SK-N-SH (cell line): ENCODE measurements around the gene ARHGAP31. TPM values are rescaled to one million over a fixed set of nuclear protein-coding genes. Genes with fewer than 3 reads are reported as not detected.

Experiments
- CTCF ChIA-PET: fragments of 300-600, 350-600 bp; formaldehyde crosslinking; extraction: SDS; loops from one replicate; lab custom pipeline; 2021; lab: Yijun Ruan, JAX
- POLR2A ChIA-PET: fragments of 350-600 bp; sonication (Branson Sonifier 250); formaldehyde crosslinking; extraction: SDS; loops from one replicate; lab custom pipeline; 2020; ENCODE audit warnings: antibody characterized with exemption, inconsistent platforms; lab: Yijun Ruan, JAX
- DNase-seq: peaks from one replicate; pipeline ENCODE4 v3.0.0; 2012
- H2AFZ ChIP-seq: fragments of 200-600 bp; sonication (generic); 2 replicates; pipeline ENCODE4 v1.8.1; 2016; ENCODE audit warnings: antibody characterized with exemption, mild to moderate bottlenecking, low read depth
- H3F3A ChIP-seq: fragments of 200-600 bp; sonication (generic); replicated peaks from 2 replicates; pipeline ENCODE3; 2016; ENCODE audit warnings: antibody characterized with exemption, mild to moderate bottlenecking; ENCODE audit not compliant: insufficient read depth
- H3K27ac ChIP-seq, 2 experiments: fragments of 200-500 bp in 1 of 2; fragments of 200-600 bp in 1 of 2; sonication (Bioruptor generic) in 1 of 2; sonication (generic), shearing (Covaris generic) in 1 of 2; 2 replicates each; pipeline versions ENCODE4 v1.5.1 to v1.6.1; 2014 to 2016; ENCODE audit warnings: low read depth in 2 of 2, inconsistent platforms in 1 of 2, low read length in 1 of 2, mild to moderate bottlenecking in 1 of 2, mixed read lengths in 1 of 2
- H3K27me3 ChIP-seq: fragments of 200-600 bp; sonication (generic), shearing (Covaris generic); 2 replicates; pipeline ENCODE4 v1.6.1; 2016; ENCODE audit warnings: mixed run types; ENCODE audit not compliant: insufficient read depth
- H3K36me3 ChIP-seq, 2 experiments: fragments of 200-500 bp in 1 of 2; fragments of 200-600 bp in 1 of 2; sonication (Bioruptor generic) in 1 of 2; sonication (generic) in 1 of 2; replicated peaks in 1 of 2; 2 replicates each; pipeline versions ENCODE3 to v1.5.1; 2014 to 2016; ENCODE audit warnings: low read length in 1 of 2, mild to moderate bottlenecking in 1 of 2; ENCODE audit not compliant: insufficient read depth in 2 of 2, control insufficient read depth in 1 of 2
- H3K4me1 ChIP-seq, 2 experiments: fragments of 200-500 bp in 1 of 2; fragments of 200-600 bp in 1 of 2; sonication (Bioruptor generic) in 1 of 2; sonication (generic), shearing (Covaris generic) in 1 of 2; 2 replicates each; pipeline versions ENCODE4 v1.5.1 to v1.6.1; 2014 to 2016; ENCODE audit warnings: low read depth in 1 of 2, low read length in 1 of 2, mixed run types in 1 of 2; ENCODE audit not compliant: insufficient read depth in 2 of 2, control insufficient read depth in 1 of 2
- H3K4me2 ChIP-seq: fragments of 200-600 bp; sonication (generic), shearing (Covaris generic); 2 replicates; pipeline ENCODE4 v1.6.1; 2017; ENCODE audit warnings: mixed run types
- H3K4me3 ChIP-seq, 2 experiments: fragments of 200-500 bp in 1 of 2; fragments of 200-600 bp in 1 of 2; sonication (Bioruptor generic) in 1 of 2; sonication (generic), shearing (Covaris generic) in 1 of 2; 2 replicates each; pipeline versions ENCODE4 v1.5.1 to v1.8.1; 2014 to 2016; ENCODE audit warnings: low read depth in 2 of 2, inconsistent platforms in 1 of 2, low read length in 1 of 2, mild to moderate bottlenecking in 1 of 2, mixed read lengths in 1 of 2, moderate library complexity in 1 of 2
- H3K79me2 ChIP-seq: fragments of 200-600 bp; sonication (generic); 2 replicates; pipeline ENCODE4 v1.8.1; 2017; ENCODE audit warnings: mild to moderate bottlenecking; ENCODE audit not compliant: insufficient read depth
- H3K9ac ChIP-seq: fragments of 200-600 bp; sonication (generic); 2 replicates; pipeline ENCODE4 v1.6.1; 2017; ENCODE audit warnings: mixed run types
- H3K9me2 ChIP-seq: fragments of 200-600 bp; sonication (generic); 2 replicates; pipeline ENCODE4 v1.6.1; 2017; ENCODE audit warnings: mixed run types
- H3K9me3 ChIP-seq: fragments of 200-600 bp; sonication (generic); 2 replicates; pipeline ENCODE4 v1.6.1; 2017; ENCODE audit warnings: mixed run types, mild to moderate bottlenecking, moderate library complexity
- H4K20me1 ChIP-seq: fragments of 200-600 bp; sonication (generic); 2 replicates; pipeline ENCODE4 v1.6.1; 2017; ENCODE audit warnings: mild to moderate bottlenecking, mixed run types; ENCODE audit not compliant: insufficient read depth
- EP300 ChIP-seq, 2 experiments: IDR thresholded peaks; 2 replicates each; pipeline versions ENCODE4 v1.4.0 to v1.6.1; 2012; ENCODE audit warnings: borderline replicate concordance in 1 of 2, low read depth in 1 of 2, low read length in 1 of 2
- FOSL2 ChIP-seq: IDR thresholded peaks from 2 replicates; pipeline ENCODE4 v1.4.0; 2012; ENCODE audit warnings: low read depth, mild to moderate bottlenecking, moderate library complexity, borderline replicate concordance
- FOXM1 ChIP-seq: IDR thresholded peaks from 2 replicates; pipeline ENCODE4 v1.4.0; 2012; ENCODE audit warnings: low read depth, mild to moderate bottlenecking
- GABPA ChIP-seq: IDR thresholded peaks from 2 replicates; pipeline ENCODE4 v1.4.0; 2012; ENCODE audit warnings: low read depth, mild to moderate bottlenecking
- JUND ChIP-seq: IDR thresholded peaks from 2 replicates; pipeline ENCODE4 v1.4.0; 2012
- MEF2A ChIP-seq: IDR thresholded peaks from 2 replicates; pipeline ENCODE4 v1.4.0; 2012; ENCODE audit warnings: low read depth, borderline replicate concordance
- MXI1 ChIP-seq: IDR thresholded peaks from 2 replicates; pipeline ENCODE4 v1.6.1; 2012; ENCODE audit warnings: mild to moderate bottlenecking, low read depth, low read length, improper control_type of control experiment
- NFIC ChIP-seq: IDR thresholded peaks from 2 replicates; pipeline ENCODE4 v1.4.0; 2012; ENCODE audit warnings: borderline replicate concordance
- NRF1 ChIP-seq: IDR thresholded peaks from 2 replicates; pipeline ENCODE4 v1.6.1; 2012; ENCODE audit warnings: low read depth, mild to moderate bottlenecking, low read length
- POLR2AphosphoS5 ChIP-seq: IDR thresholded peaks from 2 replicates; pipeline ENCODE4 v1.6.1; 2012; ENCODE audit warnings: low read depth, low read length
- RAD21 ChIP-seq: IDR thresholded peaks from 2 replicates; pipeline ENCODE4 v1.6.1; 2012; ENCODE audit warnings: mild to moderate bottlenecking, low read length
- RXRA ChIP-seq: IDR thresholded peaks from 2 replicates; pipeline ENCODE4 v1.4.0; 2012; ENCODE audit warnings: low read depth, mild to moderate bottlenecking, borderline replicate concordance
- TCF12 ChIP-seq: IDR thresholded peaks from 2 replicates; pipeline ENCODE4 v1.4.0; 2012
- TEAD4 ChIP-seq: IDR thresholded peaks from 2 replicates; pipeline ENCODE4 v1.4.0; 2012; ENCODE audit warnings: mild to moderate bottlenecking, borderline replicate concordance; ENCODE audit not compliant: insufficient read depth
- WGBS: methylation state at CpG from one replicate; pipeline ENCODE4 v1.1.6; 2017; ENCODE audit warnings: low lambda C conversion rate; 5-methylcytosine and 5-hydroxymethylcytosine counted together
- polyA plus RNA-seq, 3 experiments: library from polyadenylated mRNA; depleted of rRNA; stranded (reverse); fragments of >200 nt; gene quantifications; 2 replicates each; pipeline ENCODE4 v1.2.3, GENCODE V29; 2012
- TF ChIP-seq, protein P1 (sequence below): IDR thresholded peaks from 2 replicates; pipeline ENCODE4 v1.4.0; 2012; ENCODE audit warnings: low read depth, borderline replicate concordance
- TF ChIP-seq, protein P2 (sequence below): IDR thresholded peaks from 2 replicates; pipeline ENCODE4; 2012
- TF ChIP-seq, protein P3 (sequence below): IDR thresholded peaks from 2 replicates; pipeline ENCODE4 v1.4.0; 2012; ENCODE audit warnings: low read depth, borderline replicate concordance
- TF ChIP-seq, protein P4 (sequence below): IDR thresholded peaks from 2 replicates; pipeline ENCODE4 v1.4.0; 2012; ENCODE audit warnings: low read depth
- TF ChIP-seq, protein P5 (sequence below): fragments of 200-600 bp; sonication (generic); IDR thresholded peaks from 2 replicates; pipeline ENCODE4 v1.6.1; 2017; ENCODE audit warnings: antibody characterized with exemption, mild to moderate bottlenecking, moderate library complexity

ARHGAP31 gene
- polyA plus RNA-seq, 1 of the 3 experiments (the other 2 are of a cell fraction), result 4.4 TPM

DNA sequence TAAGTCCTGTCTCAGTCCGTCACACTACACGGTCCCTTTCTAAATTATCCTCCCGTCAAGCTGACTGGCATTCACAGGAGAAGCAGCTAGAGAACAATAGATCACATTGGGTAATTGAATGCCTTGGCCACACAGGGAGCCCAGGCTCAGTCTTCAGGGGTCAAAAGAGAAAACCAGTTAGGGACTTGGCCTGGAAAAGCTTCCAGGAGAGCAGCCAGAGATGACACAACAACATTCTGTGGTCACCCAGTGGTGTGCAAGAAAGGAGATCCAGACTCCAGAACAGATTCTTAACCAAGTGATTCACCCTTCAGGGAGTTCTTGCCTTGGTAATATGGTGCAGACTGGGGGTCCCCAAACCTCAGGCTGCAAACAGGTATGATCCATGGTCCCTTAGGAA, 15.9 kb downstream of the ARHGAP31 start (continued):
- TF ChIP-seq, protein P1, sequence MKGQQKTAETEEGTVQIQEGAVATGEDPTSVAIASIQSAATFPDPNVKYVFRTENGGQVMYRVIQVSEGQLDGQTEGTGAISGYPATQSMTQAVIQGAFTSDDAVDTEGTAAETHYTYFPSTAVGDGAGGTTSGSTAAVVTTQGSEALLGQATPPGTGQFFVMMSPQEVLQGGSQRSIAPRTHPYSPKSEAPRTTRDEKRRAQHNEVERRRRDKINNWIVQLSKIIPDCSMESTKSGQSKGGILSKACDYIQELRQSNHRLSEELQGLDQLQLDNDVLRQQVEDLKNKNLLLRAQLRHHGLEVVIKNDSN, result 0 out of 2 replicates have a peak, but pooled peaks have one; percentile 36
- TF ChIP-seq MXI1 (no peak), GABPA (0 out of 2 replicates have a peak, but pooled peaks have one; percentile 24), POLR2AphosphoS5 (peak; percentile 77; the same call in 1 of the 2 replicates), FOXM1 (0 out of 2 replicates have a peak, but pooled peaks have one; percentile 43), RAD21 (no peak), RXRA (peak; percentile 95), MEF2A (0 out of 2 replicates have a peak, but pooled peaks have one; percentile 32), NFIC (peak; percentile 96)
- TF ChIP-seq, protein P2, sequence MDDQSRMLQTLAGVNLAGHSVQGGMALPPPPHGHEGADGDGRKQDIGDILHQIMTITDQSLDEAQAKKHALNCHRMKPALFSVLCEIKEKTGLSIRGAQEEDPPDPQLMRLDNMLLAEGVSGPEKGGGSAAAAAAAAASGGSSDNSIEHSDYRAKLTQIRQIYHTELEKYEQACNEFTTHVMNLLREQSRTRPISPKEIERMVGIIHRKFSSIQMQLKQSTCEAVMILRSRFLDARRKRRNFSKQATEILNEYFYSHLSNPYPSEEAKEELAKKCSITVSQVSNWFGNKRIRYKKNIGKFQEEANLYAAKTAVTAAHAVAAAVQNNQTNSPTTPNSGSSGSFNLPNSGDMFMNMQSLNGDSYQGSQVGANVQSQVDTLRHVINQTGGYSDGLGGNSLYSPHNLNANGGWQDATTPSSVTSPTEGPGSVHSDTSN, result peak; percentile 93
- TF ChIP-seq, protein P3, sequence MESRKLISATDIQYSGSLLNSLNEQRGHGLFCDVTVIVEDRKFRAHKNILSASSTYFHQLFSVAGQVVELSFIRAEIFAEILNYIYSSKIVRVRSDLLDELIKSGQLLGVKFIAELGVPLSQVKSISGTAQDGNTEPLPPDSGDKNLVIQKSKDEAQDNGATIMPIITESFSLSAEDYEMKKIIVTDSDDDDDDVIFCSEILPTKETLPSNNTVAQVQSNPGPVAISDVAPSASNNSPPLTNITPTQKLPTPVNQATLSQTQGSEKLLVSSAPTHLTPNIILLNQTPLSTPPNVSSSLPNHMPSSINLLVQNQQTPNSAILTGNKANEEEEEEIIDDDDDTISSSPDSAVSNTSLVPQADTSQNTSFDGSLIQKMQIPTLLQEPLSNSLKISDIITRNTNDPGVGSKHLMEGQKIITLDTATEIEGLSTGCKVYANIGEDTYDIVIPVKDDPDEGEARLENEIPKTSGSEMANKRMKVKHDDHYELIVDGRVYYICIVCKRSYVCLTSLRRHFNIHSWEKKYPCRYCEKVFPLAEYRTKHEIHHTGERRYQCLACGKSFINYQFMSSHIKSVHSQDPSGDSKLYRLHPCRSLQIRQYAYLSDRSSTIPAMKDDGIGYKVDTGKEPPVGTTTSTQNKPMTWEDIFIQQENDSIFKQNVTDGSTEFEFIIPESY, result peak; percentile 69; the same call in 1 of the 2 replicates
- TF ChIP-seq, protein P4, sequence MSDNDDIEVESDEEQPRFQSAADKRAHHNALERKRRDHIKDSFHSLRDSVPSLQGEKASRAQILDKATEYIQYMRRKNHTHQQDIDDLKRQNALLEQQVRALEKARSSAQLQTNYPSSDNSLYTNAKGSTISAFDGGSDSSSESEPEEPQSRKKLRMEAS, result peak; percentile 65

DNA sequence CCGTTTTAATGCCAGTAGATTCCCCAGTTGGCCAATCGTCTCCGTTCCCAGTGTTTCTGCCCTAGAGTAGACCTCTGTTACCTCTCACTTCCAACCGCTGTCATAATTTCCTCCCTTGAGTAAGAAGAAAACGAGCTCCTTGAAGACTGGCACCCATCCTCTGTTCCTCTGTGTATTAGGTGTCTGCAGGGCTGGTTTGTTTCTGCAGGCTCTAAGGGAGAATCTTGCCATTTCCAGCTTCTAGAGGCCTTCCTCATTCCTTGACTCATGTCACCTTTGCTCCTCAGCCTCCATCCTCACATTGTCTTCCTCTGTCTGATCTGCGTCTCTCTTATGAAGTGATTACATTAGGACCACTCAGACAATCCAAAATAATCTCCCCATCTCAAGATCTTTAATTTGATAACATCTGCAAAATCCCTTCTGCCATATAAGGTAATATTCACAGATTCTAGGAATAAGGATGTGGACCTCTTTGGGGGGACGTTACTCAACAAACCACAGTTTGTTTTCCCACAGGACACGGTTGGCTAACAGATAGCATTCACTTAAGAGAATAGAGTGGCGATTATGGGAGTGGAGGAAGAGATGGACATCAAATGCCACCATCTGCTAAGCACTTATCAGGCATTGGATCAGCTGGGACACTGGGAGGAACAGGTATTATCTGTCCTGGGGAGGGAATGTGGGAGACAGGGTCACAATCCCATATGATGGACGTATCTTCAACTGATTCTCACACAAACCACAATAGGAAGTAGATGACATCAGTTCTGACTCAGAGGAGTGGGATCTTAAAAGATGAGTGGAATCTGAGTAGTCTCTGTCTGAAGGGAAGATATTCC, 17.1 kb downstream of the ARHGAP31 start:
- Histone ChIP-seq H3F3A (peaks cover 50% of the 10 kb centered on the region), H3K9ac (peak overlapping the region; percentile 63; the same call in 1 of the 2 replicates), H3K9me3 (no peaks in the 10 kb centered on the region), H2AFZ (0 out of 2 replicates have a peak overlapping the region, but pooled peaks have one; percentile 27), H4K20me1 (no peaks in the 10 kb centered on the region), H3K79me2 (peaks cover 73% of the 10 kb centered on the region), H3K9me2 (no peaks in the 10 kb centered on the region), H3K4me3 (no peak overlapping the region), H3K27me3 (no peaks in the 10 kb centered on the region), H3K27ac (peak overlapping the region; percentile 43 to 96), H3K36me3 (peaks cover 6 to 20% of the 10 kb centered on the region in 2 experiments), H3K4me1 (peaks cover 27 to 40% of the 10 kb centered on the region in 2 experiments), H3K4me2 (peak overlapping the region; percentile 38; the same call in 1 of the 2 replicates)
- peak in 1 of 2 experiments; percentile 77; a peak in 2 of 4 replicates for TF ChIP-seq EP300 (IDR thresholded peaks at IDR 0.05; ENCODE audit: borderline replicate concordance in 1 of 2, low read depth in 1 of 2, low read length in 1 of 2)
- TF ChIP-seq, protein P1, result no peak
- peak; percentile 60; the same call in 1 of the 2 replicates for TF ChIP-seq TEAD4
- peak; percentile 51; the same call in 1 of the 2 replicates for TF ChIP-seq NFIC
- TF ChIP-seq, protein P5, sequence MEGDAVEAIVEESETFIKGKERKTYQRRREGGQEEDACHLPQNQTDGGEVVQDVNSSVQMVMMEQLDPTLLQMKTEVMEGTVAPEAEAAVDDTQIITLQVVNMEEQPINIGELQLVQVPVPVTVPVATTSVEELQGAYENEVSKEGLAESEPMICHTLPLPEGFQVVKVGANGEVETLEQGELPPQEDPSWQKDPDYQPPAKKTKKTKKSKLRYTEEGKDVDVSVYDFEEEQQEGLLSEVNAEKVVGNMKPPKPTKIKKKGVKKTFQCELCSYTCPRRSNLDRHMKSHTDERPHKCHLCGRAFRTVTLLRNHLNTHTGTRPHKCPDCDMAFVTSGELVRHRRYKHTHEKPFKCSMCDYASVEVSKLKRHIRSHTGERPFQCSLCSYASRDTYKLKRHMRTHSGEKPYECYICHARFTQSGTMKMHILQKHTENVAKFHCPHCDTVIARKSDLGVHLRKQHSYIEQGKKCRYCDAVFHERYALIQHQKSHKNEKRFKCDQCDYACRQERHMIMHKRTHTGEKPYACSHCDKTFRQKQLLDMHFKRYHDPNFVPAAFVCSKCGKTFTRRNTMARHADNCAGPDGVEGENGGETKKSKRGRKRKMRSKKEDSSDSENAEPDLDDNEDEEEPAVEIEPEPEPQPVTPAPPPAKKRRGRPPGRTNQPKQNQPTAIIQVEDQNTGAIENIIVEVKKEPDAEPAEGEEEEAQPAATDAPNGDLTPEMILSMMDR, result no peak
- TF ChIP-seq, protein P4, result 0 out of 2 replicates have a peak, but pooled peaks have one; percentile 10
- peak; percentile 28; the same call in 1 of the 2 replicates for TF ChIP-seq POLR2AphosphoS5
- TF ChIP-seq FOXM1, result no peak
- peak; percentile 92 for TF ChIP-seq FOSL2
- peak; percentile 87 for TF ChIP-seq JUND
- TF ChIP-seq TCF12, result peak; percentile 82
- TF ChIP-seq NRF1, result no peak
- TF ChIP-seq, protein P2, result peak; percentile 86
- peak; percentile 33; the same call in 1 of the 2 replicates for TF ChIP-seq RXRA
- ChIA-PET CTCF (no interaction called here), POLR2A (interaction anchor here (0.6 kb wide), 1 partner anchor 16 kb away, joined by 3 read pairs; no protein-coding TSS in a partner anchor)
- no peak for DNase-seq
- WGBS, result 60% methylated on average over 10 of the region's 10 CpGs
